Activated CD4-positive, alpha-beta T cell treated with anti-CD3 and anti-CD28 coated beads, Interleukin-2, Interleukin-4, amounts not matched to agents 100 ng/mL and 50 ng/mL, durations not matched to agents 16 hours and 8 hours (primary cell): Measurements from ENCODE around the gene PPP2R3A.

Source experiments
- DNase-seq: peaks from one replicate; pipeline ENCODE4 v3.0.0-alpha.2; 2020; ENCODE audit warnings: low spot score

Gene PPP2R3A

GRCh38 chr3:135967867-135968266, 2.3 kb downstream of the PPP2R3A start:
- no peak for DNase-seq

DNA sequence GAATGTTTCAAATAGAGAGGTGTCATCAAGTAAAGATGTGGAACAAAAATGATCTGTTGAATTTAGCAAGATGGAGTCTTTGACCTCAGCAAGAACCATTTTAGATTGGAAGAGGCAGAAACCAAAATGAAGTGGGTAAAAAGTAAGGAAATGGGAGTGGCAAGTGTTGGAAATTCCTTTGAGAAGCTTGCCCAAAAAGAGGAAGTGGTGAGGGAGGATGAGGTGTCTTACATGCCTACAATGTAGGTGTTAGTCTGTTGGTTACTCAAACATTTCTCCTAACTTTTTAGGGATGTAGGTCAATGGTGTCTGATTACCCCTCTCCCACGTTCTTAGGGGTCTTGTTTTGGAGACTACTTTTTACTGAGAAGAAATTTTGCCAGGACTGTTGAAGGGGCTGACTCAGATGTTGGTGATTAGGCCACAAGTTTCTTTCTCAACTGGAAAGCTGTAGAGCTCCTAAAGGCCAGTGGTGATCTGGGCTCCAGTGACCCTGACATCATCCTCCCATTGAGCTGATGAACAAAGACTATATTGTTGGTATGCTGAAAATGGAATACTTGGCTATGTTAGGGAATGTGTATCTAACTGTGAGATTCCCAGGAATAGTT, 5.1 kb downstream of the PPP2R3A start:
- DNase-seq: no peak

DNA sequence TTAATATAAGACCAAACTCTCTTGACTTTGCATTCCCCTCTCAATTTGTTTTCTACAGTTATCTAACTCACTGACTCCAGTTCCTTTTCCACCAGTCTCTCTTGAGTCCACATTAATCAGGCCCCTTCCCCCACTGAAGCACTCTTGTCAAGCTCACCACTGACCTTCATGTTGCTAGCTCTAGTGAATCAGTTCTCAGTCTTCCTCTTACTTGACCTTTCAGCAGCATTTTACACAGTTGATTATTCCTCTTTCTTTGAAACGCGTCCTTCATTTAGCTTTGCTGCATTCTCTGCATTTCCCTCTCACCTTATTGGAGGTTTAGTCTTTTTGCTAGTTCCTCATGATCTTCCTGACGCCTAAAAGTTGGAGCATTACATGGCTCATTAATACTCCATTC, 8.3 kb downstream of the PPP2R3A start:
- no peak for DNase-seq

GRCh38 chr3:135975053-135975452, 9.5 kb downstream of the PPP2R3A start:
- no peak for DNase-seq

GRCh38 chr3:135975536-135975935, 10.0 kb downstream of the PPP2R3A start:
- no peak for DNase-seq

DNA sequence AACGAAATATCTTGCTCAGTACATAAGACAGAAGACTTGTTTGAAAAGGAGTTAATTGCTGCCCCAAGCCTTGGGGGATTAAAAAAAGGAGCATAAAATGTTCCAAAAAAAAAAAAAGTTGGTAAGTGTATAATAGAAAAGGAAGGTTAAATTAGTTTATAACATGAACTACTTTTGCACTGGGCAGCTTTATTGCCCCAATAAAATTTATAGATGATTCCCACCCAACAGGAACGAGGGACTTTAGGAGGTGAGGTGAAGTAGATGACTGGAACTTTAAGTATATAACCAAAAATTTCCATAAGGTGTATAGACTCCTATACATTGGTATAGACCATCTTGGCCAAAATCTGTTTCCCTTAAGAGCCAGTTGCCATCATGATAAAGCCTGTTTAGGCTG, 14.8 kb downstream of the PPP2R3A start:
- no peak for DNase-seq

GRCh38 chr3:135981701-135982403, 16.3 kb downstream of the PPP2R3A start:
- no peak for DNase-seq

DNA sequence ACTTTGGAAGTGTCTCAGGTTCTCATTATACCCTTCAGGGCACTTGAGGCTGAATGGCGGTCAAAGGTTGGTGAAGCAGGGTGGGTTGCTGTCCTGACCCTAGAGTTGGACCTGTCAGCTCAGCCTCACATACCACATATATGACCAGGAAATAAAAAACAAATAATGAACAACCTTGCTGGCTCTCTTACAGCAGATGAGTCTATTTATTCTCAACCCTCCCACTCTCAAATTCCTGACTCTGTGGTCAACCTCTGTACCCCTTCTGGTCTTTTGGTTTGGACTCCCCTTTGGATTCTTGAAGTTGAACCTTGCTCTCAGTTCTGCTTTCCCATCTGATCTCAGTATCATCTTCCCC, 16.9 kb downstream of the PPP2R3A start:
- DNase-seq: no peak

GRCh38 chr3:135982922-135983581, 17.5 kb downstream of the PPP2R3A start:
- no peak for DNase-seq

DNA sequence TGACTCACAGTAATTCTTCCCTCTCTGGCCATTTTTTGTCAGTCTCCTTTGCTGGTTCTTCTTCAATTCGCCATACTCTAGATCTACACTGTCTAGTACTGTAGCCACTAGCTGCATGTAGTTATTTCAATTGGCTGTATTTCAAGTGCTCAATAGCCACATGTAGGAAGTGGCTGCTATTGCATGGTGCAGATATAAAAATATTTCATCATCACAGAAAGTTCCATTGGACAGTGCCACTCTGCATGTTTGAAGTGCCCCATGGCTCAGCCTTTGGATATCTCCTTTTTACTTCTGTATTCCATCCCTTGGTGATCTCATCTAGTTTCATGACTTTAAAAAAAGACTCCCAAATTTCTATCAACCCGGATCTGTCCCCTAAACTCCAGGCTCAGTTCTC, 22.1 kb downstream of the PPP2R3A start:
- no peak for DNase-seq

- DNase-seq: no peak
Measured at GRCh38 chr3:135989242-135989641, 23.7 kb downstream of the PPP2R3A start.

DNA sequence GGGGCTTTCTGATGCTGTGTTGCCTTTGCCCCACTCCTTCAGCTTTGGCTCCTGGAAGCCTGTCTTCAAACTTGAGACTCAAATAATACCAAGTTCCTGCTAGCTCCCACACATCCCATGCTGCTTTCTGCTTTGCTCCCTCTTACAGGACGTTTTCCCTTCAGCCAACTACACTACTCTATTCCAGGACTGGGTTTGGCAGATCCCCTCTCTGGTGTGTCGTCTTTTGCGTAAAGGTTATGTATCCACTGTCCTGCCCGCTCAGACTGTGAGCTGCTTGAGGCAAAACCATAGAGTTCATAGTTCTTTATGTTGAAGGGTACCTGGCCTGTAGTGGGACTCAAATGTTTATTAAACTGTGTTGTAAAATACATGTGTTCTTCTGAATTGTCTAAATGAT, 25.4 kb downstream of the PPP2R3A start:
- no peak for DNase-seq

DNA sequence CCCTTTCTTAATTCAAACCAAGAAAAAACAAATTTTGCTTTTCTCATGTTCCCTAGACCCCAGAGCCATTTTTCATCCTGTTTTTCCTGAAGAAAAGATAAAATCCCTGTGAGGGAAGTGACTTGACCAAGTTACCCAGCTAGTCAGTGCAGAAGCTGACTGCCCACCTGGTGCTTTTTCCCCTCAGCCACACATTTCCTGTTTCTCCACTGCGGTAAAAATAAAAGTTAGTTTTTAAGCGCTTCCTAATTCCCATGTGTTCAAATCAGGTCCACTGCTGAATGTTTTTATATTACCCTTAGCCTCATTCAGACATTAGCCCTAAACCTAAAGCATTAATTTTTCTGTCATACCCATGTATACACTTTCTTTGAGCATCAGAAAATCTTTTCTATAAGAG, 26.1 kb downstream of the PPP2R3A start:
- DNase-seq: no peak

- DNase-seq: no peak
Measured at GRCh38 chr3:135992072-135992471, 26.5 kb downstream of the PPP2R3A start.

DNA sequence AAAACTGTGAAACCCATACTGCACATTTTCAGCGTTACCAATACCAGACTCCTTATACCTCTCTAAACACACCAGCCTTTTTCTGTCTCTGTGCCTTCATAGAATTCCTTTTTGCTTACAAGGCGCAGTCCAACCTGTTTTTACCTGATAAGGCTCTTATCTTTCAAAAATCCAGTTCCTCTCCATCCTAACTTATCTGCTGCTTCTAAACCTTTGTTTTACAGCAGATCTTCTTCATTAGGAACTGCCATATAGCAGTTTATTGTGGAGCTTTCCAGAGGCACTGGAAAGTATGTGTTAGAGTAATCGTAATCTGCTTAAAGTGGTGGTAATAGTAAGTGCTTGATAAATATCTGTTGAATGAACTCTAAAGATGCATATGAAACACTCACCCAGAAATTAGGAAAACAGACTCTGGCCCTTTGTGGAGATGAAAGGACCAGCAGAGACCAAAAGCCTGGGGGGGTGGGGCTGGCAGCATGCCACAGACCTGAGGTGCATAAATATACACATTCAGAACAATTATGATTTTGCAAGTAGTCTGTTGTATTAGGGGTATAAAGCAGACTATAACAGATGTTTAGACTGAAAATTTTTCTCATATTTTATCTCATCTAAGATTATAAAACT, 29.3 kb downstream of the PPP2R3A start:
- DNase-seq: no peak

- DNase-seq: no peak
Measured at GRCh38 chr3:135995766-135996165, 30.2 kb downstream of the PPP2R3A start.

GRCh38 chr3:135997554-135998320, 32.2 kb downstream of the PPP2R3A start:
- DNase-seq: no peak

GRCh38 chr3:136008221-136008620, 42.7 kb downstream of the PPP2R3A start:
- no peak for DNase-seq

DNA sequence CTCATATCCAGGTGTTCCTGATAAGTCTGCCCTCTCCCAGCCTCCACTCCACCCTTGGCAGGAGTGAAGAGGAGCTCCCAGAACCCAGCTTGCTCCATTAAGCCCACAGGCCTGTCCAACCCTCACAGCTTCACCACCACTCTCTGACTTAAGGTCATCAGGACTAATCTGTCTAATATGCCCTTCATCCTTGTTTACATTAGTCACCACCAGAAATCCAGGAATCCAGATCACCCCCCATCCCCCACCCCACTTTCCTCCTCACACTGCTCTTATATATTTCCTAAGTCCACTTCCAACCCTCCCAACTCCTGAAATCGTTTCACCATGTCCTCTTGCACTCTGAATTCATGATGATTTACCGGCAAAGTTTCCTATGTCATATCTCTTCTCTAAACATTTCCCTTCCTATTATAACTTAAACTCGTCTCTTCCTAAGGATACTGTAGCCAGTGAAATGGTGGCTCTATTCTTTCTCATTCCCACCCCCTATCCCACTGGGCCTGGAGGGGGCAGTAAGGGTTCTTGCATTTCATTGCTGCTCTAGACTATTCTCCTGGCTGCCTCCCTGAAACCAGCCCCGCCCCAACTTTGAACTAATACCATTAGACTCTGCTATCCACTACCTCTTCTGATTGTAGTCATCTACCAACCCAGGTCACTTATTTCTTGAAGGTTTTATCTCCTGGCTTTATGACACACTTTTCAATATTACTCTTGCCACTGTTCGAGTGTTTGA, 43.4 kb downstream of the PPP2R3A start:
- no peak for DNase-seq

- DNase-seq: no peak
Measured at GRCh38 chr3:136018876-136019275, 53.3 kb downstream of the PPP2R3A start.

DNA sequence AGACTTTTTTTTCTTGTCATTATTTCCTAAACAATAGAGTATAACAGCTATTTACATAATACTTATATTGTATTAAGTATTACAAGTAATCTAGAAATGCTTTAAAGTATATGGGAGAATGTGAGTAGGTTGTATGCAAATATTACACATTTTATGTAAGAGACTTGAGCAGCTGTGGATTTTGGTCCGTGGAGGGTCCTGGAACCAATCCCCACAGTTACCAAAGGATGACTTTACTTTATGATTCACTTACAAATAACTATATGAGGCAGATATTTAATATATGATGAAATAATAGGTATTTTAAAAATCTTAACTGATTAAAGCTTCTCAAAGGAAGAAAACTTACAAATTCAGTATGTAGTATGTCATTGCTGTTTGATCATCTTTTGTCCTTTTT, 56.3 kb downstream of the PPP2R3A start:
- DNase-seq: no peak
